PFSK-1 (cell line): ENCODE data around the gene TLR3.

Experiments used
- POLR2AphosphoS5 ChIP-seq: IDR thresholded peaks from 2 replicates; pipeline ENCODE4 v1.6.1; 2012; ENCODE audit warnings: low read depth, mild to moderate bottlenecking, control low read depth, low read length, moderate library complexity
- TAF1 ChIP-seq: IDR thresholded peaks from 2 replicates; pipeline ENCODE4 v1.6.1; 2012; ENCODE audit warnings: low read length, control low read depth, borderline replicate concordance; ENCODE audit not compliant: insufficient read depth

DNA sequence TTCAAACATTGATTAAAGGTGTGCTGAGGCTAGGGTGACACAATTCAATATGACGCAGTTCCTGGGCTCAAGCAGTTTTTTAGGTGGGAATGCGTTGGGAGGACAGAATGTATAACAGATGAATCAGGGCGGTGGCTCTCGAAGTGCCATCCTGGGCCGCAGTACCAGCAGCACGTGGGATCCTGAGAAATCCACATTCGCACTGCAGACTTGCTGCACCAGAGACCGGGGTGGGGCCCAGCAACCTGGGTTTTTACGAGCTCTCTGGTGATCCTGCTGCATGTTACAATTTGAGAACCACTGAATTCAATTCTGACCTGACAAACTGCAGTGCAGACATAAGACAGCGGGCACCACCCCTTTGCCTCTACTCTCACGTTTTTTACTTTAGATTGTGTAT, 65.9 kb downstream of the TLR3 start:
- no peak for TF ChIP-seq POLR2AphosphoS5
- no peak for TF ChIP-seq TAF1
